Chondrocyte (in vitro differentiated cells): ENCODE data around the gene ELAVL4. TPM values are rescaled to one million over a fixed set of nuclear protein-coding genes. Genes with fewer than 3 reads are reported as not detected.

Source experiments
- DNase-seq: peaks from one replicate; pipeline ENCODE4 v3.0.0; 2021; ENCODE audit warnings: mixed read lengths, low spot score
- H3K27ac Mint-ChIP-seq: one replicate; pipeline ENCODE4 v1.8.0; 2021; ENCODE audit warnings: mild to moderate bottlenecking, moderate library complexity, mixed read lengths; ENCODE audit not compliant: unreplicated experiment
- H3K27me3 Mint-ChIP-seq: 2 replicates; pipeline ENCODE4 v1.8.0; 2021; ENCODE audit warnings: low read depth, mixed read lengths
- H3K36me3 Mint-ChIP-seq: 2 replicates; pipeline ENCODE4 v1.8.0; 2021; ENCODE audit warnings: low read depth, mixed read lengths
- H3K4me1 Mint-ChIP-seq: 2 replicates; pipeline ENCODE4 v1.8.0; 2021; ENCODE audit warnings: low read depth, mild to moderate bottlenecking, mixed read lengths
- H3K4me3 Mint-ChIP-seq: one replicate; pipeline ENCODE4 v1.8.0; 2021; ENCODE audit warnings: mild to moderate bottlenecking, moderate library complexity, mixed read lengths; ENCODE audit not compliant: unreplicated experiment
- H3K9me3 Mint-ChIP-seq: 2 replicates; pipeline ENCODE4 v1.8.0; 2021; ENCODE audit warnings: low read depth, mixed read lengths
- CTCF ChIP-seq: fragments of 200-600 bp; sonication (generic); IDR thresholded peaks from 2 replicates; pipeline ENCODE4 v1.5.0; 2021; ENCODE audit warnings: antibody characterized with exemption, mild to moderate bottlenecking, moderate library complexity
- total RNA-seq: library from RNA; stranded (reverse); gene quantifications from 3 replicates; pipeline ENCODE4 v1.2.1, GENCODE V29; 2021

Gene ELAVL4
- total RNA-seq, 1 donor from 2014 or later, result not detected

DNA sequence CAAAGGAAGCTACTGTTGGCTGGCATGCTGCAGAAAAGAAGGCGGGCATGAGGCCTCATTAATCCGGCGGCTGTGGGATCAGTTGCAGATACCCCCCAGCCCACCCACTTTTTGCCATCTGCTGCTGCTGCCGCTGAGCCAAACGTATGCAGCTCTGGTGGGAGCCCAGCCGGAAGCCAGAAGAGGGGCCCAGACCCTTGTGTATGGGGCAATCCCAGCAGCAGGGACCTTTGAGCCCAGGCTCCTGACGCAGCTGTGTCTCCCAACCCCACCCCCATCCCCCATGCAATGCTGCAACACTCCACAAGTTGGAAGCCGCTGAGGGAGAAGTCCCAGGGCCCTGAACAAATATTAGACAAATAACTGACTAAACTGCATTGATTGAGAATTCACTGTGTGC, 106.0 kb downstream of the ELAVL4 start:
- Mint-ChIP-seq H3K27ac (no peak overlapping the region), H3K9me3 (peaks cover 8% of the 10 kb centered on the region), H3K36me3 (no peaks in the 10 kb centered on the region), H3K4me3 (no peak overlapping the region), H3K4me1 (no peaks in the 10 kb centered on the region), H3K27me3 (peaks cover 2% of the 10 kb centered on the region)
- no peak for DNase-seq
- TF ChIP-seq CTCF, result no peak

GRCh38 chr1:50218344-50219120, 109.8 kb downstream of the ELAVL4 start:
- Mint-ChIP-seq H3K36me3 (no peaks in the 10 kb centered on the region), H3K4me3 (no peak overlapping the region), H3K4me1 (no peaks in the 10 kb centered on the region), H3K27ac (no peak overlapping the region), H3K9me3 (peaks cover 15% of the 10 kb centered on the region), H3K27me3 (no peaks in the 10 kb centered on the region)
- DNase-seq, result no peak
- no peak for TF ChIP-seq CTCF

DNA sequence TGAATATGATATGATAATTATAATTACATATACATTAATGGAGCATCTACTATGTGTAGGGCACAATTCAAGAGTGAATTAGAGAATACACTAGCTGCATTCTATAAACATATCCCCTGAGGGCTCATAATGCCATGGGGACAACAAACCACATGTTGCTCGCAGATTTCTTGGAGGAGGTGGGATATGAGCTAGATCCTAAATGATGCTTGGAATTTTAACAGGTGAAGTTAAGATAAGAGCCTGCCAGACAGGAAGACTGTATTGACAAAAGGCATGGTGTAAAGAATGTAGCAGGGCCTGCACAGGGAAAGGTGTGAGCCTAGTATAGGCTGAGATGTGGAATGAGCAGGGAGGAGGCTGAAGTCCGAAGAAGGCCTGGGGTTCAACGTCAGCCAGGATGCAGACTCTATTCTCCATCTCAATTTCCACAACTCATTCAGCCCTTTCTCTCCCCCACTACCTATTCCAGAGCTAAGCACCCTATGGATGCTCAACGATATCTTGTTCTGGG, 120.2 kb downstream of the ELAVL4 start:
- no peak for TF ChIP-seq CTCF
- H3K27me3 Mint-ChIP-seq, result no peaks in the 10 kb centered on the region
- peaks cover 22% of the 10 kb centered on the region for H3K9me3 Mint-ChIP-seq
- H3K4me1 Mint-ChIP-seq, result no peaks in the 10 kb centered on the region
- H3K27ac Mint-ChIP-seq, result no peak overlapping the region
- no peak for DNase-seq
- no peak overlapping the region for H3K4me3 Mint-ChIP-seq
- no peaks in the 10 kb centered on the region for H3K36me3 Mint-ChIP-seq

DNA sequence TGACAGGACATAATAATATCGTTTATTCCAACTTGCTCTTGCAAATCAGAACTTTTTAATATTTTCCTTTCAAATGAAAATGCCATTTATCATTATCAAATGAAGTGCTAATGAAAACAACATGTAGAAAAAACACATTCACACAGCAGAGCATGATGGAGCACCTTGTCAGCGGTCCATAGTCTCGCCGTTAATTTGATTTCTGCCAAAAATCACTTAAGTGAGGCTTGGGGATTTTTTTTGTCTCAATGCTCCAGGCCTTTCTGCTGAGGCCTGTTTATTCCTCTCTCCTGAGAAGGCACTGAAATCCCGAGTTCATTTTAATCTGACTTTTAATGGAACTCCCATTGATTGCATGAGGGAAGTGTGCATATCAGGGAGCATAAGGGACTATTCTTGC, 122.5 kb downstream of the ELAVL4 start:
- Mint-ChIP-seq H3K4me3 (no peak overlapping the region), H3K9me3 (peaks cover 24% of the 10 kb centered on the region), H3K27ac (no peak overlapping the region), H3K36me3 (no peaks in the 10 kb centered on the region), H3K4me1 (no peaks in the 10 kb centered on the region), H3K27me3 (no peaks in the 10 kb centered on the region)
- TF ChIP-seq CTCF, result no peak
- no peak for DNase-seq

DNA sequence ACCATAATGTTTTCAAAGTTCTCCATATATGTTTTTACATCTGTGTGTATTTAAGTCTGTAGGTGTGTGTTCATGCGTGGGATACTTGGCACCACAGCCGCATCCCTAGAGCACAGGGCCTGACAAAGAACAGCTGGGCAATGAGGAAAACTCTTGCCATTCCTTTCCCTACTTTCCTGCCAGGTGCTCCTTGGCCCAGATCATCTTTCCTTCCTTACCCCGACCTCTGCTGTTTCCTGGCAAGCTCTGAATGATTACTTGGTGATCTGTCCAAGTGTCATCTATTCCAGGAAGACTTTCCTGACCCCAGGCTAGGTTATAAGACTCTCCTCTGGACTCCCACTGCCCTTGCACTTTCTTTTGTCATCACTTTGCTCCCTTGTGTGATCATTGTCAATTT, 123.6 kb downstream of the ELAVL4 start:
- no peak for TF ChIP-seq CTCF
- no peak overlapping the region for H3K27ac Mint-ChIP-seq
- no peaks in the 10 kb centered on the region for H3K36me3 Mint-ChIP-seq
- peaks cover 17% of the 10 kb centered on the region for H3K9me3 Mint-ChIP-seq
- no peak overlapping the region for H3K4me3 Mint-ChIP-seq
- H3K4me1 Mint-ChIP-seq, result no peaks in the 10 kb centered on the region
- no peak for DNase-seq
- H3K27me3 Mint-ChIP-seq, result no peaks in the 10 kb centered on the region
